Uterus (tissue), 4 donors: ENCODE data around the gene STT3B. TPM values are rescaled to one million over a fixed set of nuclear protein-coding genes. Genes with fewer than 3 reads are reported as not detected.

Experiments
- DNase-seq, 2 donors: peaks; one replicate each; pipeline ENCODE4 v3.0.0-alpha.2; 2019 to 2020
- H3K27ac ChIP-seq, 2 donors: fragments of 200-600 bp; sonication (generic); 1 replicate in 1 of 2; 2 replicates in 1 of 2; pipeline ENCODE4 v1.5.1; 2016 to 2018
- H3K27me3 ChIP-seq, 2 donors: fragments of 200-600 bp; sonication (generic); one replicate each; pipeline ENCODE4 v1.5.1; 2018 to 2019; ENCODE audit warnings: control low read depth in 1 of 2
- H3K36me3 ChIP-seq, 2 donors: fragments of 200-600 bp; sonication (generic); one replicate each; pipeline ENCODE4 v1.5.1; 2019; ENCODE audit warnings: control low read depth in 1 of 2
- H3K4me1 ChIP-seq, 2 donors: fragments of 200-600 bp; sonication (generic); one replicate each; pipeline ENCODE4 v1.5.1; 2018 to 2019; ENCODE audit warnings: control low read depth in 1 of 2
- H3K4me3 ChIP-seq, 2 donors: fragments of 200-600 bp; sonication (generic); 1 replicate in 1 of 2; 2 replicates in 1 of 2; pipeline ENCODE4 v1.5.1; 2018 to 2019; ENCODE audit warnings: mild to moderate bottlenecking in 1 of 2
- H3K9me3 ChIP-seq, 2 donors: fragments of 200-600 bp; sonication (generic); one replicate each; pipeline ENCODE4 v1.5.1; 2019; ENCODE audit warnings: control low read depth in 1 of 2
- POLR2A ChIP-seq, 2 donors: fragments of 450-650 bp; IDR thresholded peaks; one replicate each; pipeline ENCODE4 v1.6.1; 2016; ENCODE audit warnings: antibody characterized with exemption in 2 of 2, mild to moderate bottlenecking in 1 of 2, moderate library complexity in 1 of 2
- intact Hi-C: fragments of 100-400 bp; cut with DNase I; formaldehyde crosslinking; loops from one replicate; pipeline ENCODE4 v1.15.1; 2023; ENCODE audit warnings: low total_unique reads
- total RNA-seq, 4 donors: library from RNA; depleted of rRNA in 3 of 4; stranded (reverse); fragments of >200 nt in 3 of 4; gene quantifications; one replicate each; pipeline versions ENCODE4 v1.1.0 to v1.2.4, GENCODE V29; 2014 to 2023
- TF ChIP-seq, protein P1 (sequence below), 4 experiments: fragments of 200-600 bp in 2 of 4; fragments of 450-650 bp in 2 of 4; sonication (generic) in 2 of 4; IDR thresholded peaks; one replicate each; pipeline ENCODE4 v1.5.1; 2016 to 2019; ENCODE audit warnings: antibody characterized with exemption in 4 of 4, mild to moderate bottlenecking in 2 of 4, moderate library complexity in 1 of 4
- donor health status: DM: yes; HTN: yes; CAD: no.

STT3B gene
- total RNA-seq, 4 donors from 2014 or later: 57.1 to 233 (median 96.0) TPM

DNA sequence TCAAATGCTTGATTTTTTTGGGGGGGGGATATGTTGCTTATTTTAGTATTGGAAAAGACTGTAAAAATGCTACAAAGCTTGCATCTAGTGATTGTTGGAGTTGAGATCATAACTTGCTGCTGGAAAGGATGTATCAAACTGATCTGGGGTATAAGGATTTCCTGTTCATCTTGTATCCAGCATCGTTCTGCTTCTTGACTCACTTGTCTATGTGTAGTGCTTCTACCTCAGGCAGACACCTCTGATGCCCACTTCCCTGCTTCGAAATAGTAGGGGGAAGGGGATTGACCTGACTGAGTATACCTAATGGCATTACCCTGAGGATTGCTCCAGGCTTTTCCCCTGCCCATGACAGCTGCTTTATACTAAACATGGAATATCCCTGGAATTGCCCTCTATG, 42.7 kb downstream of the STT3B start:
- no peak for DNase-seq
- intact Hi-C loops: no loop called here
- no peak overlapping the region for H3K4me3 ChIP-seq
- no peaks in the 10 kb centered on the region for H3K36me3 ChIP-seq
- no peaks in the 10 kb centered on the region for H3K4me1 ChIP-seq
- no peak overlapping the region for H3K27ac ChIP-seq
- no peak for TF ChIP-seq POLR2A (IDR thresholded peaks at IDR 0.05)
- TF ChIP-seq, protein P1, sequence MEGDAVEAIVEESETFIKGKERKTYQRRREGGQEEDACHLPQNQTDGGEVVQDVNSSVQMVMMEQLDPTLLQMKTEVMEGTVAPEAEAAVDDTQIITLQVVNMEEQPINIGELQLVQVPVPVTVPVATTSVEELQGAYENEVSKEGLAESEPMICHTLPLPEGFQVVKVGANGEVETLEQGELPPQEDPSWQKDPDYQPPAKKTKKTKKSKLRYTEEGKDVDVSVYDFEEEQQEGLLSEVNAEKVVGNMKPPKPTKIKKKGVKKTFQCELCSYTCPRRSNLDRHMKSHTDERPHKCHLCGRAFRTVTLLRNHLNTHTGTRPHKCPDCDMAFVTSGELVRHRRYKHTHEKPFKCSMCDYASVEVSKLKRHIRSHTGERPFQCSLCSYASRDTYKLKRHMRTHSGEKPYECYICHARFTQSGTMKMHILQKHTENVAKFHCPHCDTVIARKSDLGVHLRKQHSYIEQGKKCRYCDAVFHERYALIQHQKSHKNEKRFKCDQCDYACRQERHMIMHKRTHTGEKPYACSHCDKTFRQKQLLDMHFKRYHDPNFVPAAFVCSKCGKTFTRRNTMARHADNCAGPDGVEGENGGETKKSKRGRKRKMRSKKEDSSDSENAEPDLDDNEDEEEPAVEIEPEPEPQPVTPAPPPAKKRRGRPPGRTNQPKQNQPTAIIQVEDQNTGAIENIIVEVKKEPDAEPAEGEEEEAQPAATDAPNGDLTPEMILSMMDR (IDR thresholded peaks at IDR 0.05): no peak
- H3K27me3 ChIP-seq: no peaks in the 10 kb centered on the region
- no peaks in the 10 kb centered on the region for H3K9me3 ChIP-seq

DNA sequence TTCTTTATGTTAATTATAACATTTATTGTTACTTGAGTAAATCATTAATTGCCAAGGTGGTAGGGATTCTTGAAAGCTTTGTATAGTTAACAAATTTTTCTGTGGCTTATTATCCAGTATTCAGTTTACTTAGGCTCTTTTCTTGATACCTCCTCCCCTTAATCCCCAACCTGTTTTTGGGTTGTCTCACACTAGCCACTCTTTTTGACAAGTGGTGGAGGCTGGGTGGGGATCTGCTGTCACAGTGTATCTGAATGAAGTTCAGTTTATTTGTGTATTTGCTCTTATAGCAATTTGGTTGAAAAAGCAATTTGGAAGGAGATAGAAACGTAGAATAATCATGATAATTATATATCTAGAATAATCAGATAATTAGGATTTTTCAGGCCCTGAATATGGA, 43.8 kb downstream of the STT3B start:
- no peak for DNase-seq
- no peaks in the 10 kb centered on the region for H3K27me3 ChIP-seq
- no peak overlapping the region for H3K27ac ChIP-seq
- TF ChIP-seq POLR2A (IDR thresholded peaks at IDR 0.05): no peak
- TF ChIP-seq, protein P1 (IDR thresholded peaks at IDR 0.05): no peak
- H3K4me1 ChIP-seq: no peaks in the 10 kb centered on the region
- no peak overlapping the region for H3K4me3 ChIP-seq
- intact Hi-C loops: no loop called here
- H3K9me3 ChIP-seq: no peaks in the 10 kb centered on the region
- H3K36me3 ChIP-seq: no peaks in the 10 kb centered on the region

GRCh38 chr3:31577232-31577631, 44.5 kb downstream of the STT3B start:
- Histone ChIP-seq H3K36me3 (no peaks in the 10 kb centered on the region), H3K27me3 (no peaks in the 10 kb centered on the region), H3K9me3 (no peaks in the 10 kb centered on the region), H3K27ac (no peak overlapping the region), H3K4me3 (no peak overlapping the region), H3K4me1 (no peaks in the 10 kb centered on the region)
- DNase-seq: no peak
- TF ChIP-seq, protein P1 (IDR thresholded peaks at IDR 0.05): no peak
- TF ChIP-seq POLR2A (IDR thresholded peaks at IDR 0.05): no peak
- intact Hi-C loops: no loop called here

- Histone ChIP-seq H3K9me3 (no peaks in the 10 kb centered on the region), H3K27me3 (no peaks in the 10 kb centered on the region), H3K4me1 (no peaks in the 10 kb centered on the region), H3K27ac (no peak overlapping the region), H3K4me3 (no peak overlapping the region), H3K36me3 (no peaks in the 10 kb centered on the region)
- intact Hi-C loops: no loop called here
- TF ChIP-seq, protein P1 (IDR thresholded peaks at IDR 0.05): no peak
- TF ChIP-seq POLR2A (IDR thresholded peaks at IDR 0.05): no peak
- no peak for DNase-seq
These were observed 47.1 kb downstream of the STT3B start for GRCh38 chr3:31579828-31580227.

DNA sequence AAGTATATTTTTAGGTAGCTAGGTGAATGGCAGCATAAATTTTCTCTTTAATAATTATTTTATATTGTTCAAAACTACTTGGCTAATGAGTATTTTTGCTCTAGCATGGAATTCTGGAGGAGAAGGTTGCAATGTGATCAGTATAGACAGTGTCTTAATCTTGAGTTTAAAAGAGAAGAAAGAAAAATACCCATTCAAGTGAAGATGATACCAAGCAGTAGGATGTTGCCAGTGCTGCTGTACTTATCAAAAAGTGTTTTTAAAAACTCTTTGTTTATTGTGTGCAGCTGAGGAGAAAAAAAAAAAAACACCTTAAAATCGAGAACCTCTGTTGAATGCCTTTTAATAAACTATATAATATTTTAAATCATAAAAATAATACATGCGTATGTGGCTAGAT, 47.9 kb downstream of the STT3B start:
- TF ChIP-seq, protein P1 (IDR thresholded peaks at IDR 0.05): no peak
- TF ChIP-seq POLR2A (IDR thresholded peaks at IDR 0.05): no peak
- H3K27ac ChIP-seq: no peak overlapping the region
- intact Hi-C loops: no loop called here
- H3K9me3 ChIP-seq: no peaks in the 10 kb centered on the region
- no peak for DNase-seq
- no peaks in the 10 kb centered on the region for H3K36me3 ChIP-seq
- H3K4me3 ChIP-seq: no peak overlapping the region
- no peaks in the 10 kb centered on the region for H3K27me3 ChIP-seq
- H3K4me1 ChIP-seq: no peaks in the 10 kb centered on the region
